H9 (cell line): ENCODE measurements around the gene CHPF. TPM values are rescaled to one million over a fixed set of nuclear protein-coding genes. Genes with fewer than 3 reads are reported as not detected.
A peak's percentile ranks its signal among the peaks of the same experiment; 100 is the strongest.

ENCODE experiments used
- DNase-seq: peaks from one replicate; pipeline ENCODE4 v3.0.0-alpha.2; 2017
- H2AFZ ChIP-seq: one replicate; pipeline ENCODE4 v1.6.1; 2013; ENCODE audit warnings: mild to moderate bottlenecking, low read length, control low read depth, moderate library complexity
- H2AK5ac ChIP-seq: 2 replicates; pipeline ENCODE4 v1.6.1; 2013; ENCODE audit warnings: low read length, control low read depth, mixed read lengths; ENCODE audit not compliant: insufficient read length
- H2BK120ac ChIP-seq: one replicate; pipeline ENCODE4 v1.6.1; 2013; ENCODE audit warnings: low read depth, mild to moderate bottlenecking, low read length, control low read depth, inconsistent platforms; ENCODE audit not compliant: poor library complexity, severe bottlenecking
- H2BK12ac ChIP-seq: 2 replicates; pipeline ENCODE4 v1.6.1; 2013; ENCODE audit warnings: low read length, control low read depth, mixed read lengths, low read depth; ENCODE audit not compliant: insufficient read length
- H2BK15ac ChIP-seq: 2 replicates; pipeline ENCODE4 v1.6.1; 2013; ENCODE audit warnings: low read depth, low read length, control low read depth
- H2BK20ac ChIP-seq: one replicate; pipeline ENCODE4 v1.6.1; 2013; ENCODE audit warnings: low read depth, mild to moderate bottlenecking, low read length, control low read depth, inconsistent platforms; ENCODE audit not compliant: poor library complexity, severe bottlenecking
- H2BK5ac ChIP-seq: 2 replicates; pipeline ENCODE4 v1.6.1; 2013; ENCODE audit warnings: low read length, control low read depth, mixed read lengths; ENCODE audit not compliant: insufficient read length
- H3K14ac ChIP-seq: 2 replicates; pipeline ENCODE4 v1.6.1; 2013; ENCODE audit warnings: low read length, control low read depth; ENCODE audit not compliant: insufficient read depth
- H3K18ac ChIP-seq: 2 replicates; pipeline ENCODE4 v1.6.1; 2013; ENCODE audit warnings: low read depth, mild to moderate bottlenecking, mixed read lengths, low read length, control low read depth; ENCODE audit not compliant: insufficient read length
- H3K23ac ChIP-seq: 2 replicates; pipeline ENCODE4 v1.6.1; 2013; ENCODE audit warnings: low read length, control low read depth, mixed read lengths, low read depth; ENCODE audit not compliant: insufficient read length
- H3K23me2 ChIP-seq: 2 replicates; pipeline ENCODE4 v1.6.1; 2013; ENCODE audit warnings: low read depth, mild to moderate bottlenecking, mixed read lengths, low read length, control low read depth; ENCODE audit not compliant: insufficient read length, poor library complexity, severe bottlenecking
- H3K27ac ChIP-seq: 2 replicates; pipeline ENCODE4 v1.5.1; 2013; ENCODE audit warnings: low read length, control low read depth, mixed read lengths, low read depth; ENCODE audit not compliant: insufficient read length
- H3K27me3 ChIP-seq: 2 replicates; pipeline ENCODE4 v1.6.1; 2013; ENCODE audit warnings: low read length, control low read depth, inconsistent platforms; ENCODE audit not compliant: insufficient read depth
- H3K4ac ChIP-seq: 2 replicates; pipeline ENCODE4 v1.6.1; 2013; ENCODE audit warnings: low read depth, mild to moderate bottlenecking, control low read depth, inconsistent platforms, low read length, moderate library complexity
- H3K4me1 ChIP-seq: 2 replicates; pipeline ENCODE4 v1.6.1; 2013; ENCODE audit warnings: low read length, control low read depth, inconsistent platforms; ENCODE audit not compliant: insufficient read depth
- H3K4me2 ChIP-seq: 2 replicates; pipeline ENCODE4 v1.6.1; 2013; ENCODE audit warnings: low read length, control low read depth, mixed read lengths; ENCODE audit not compliant: insufficient read length, insufficient read depth
- H3K56ac ChIP-seq: 2 replicates; pipeline ENCODE4 v1.6.1; 2013; ENCODE audit warnings: low read depth, mild to moderate bottlenecking, mixed read lengths, low read length, control low read depth; ENCODE audit not compliant: insufficient read length
- H3K79me1 ChIP-seq: 2 replicates; pipeline ENCODE4 v1.6.1; 2013; ENCODE audit warnings: low read depth, mild to moderate bottlenecking, moderate library complexity, low read length, control low read depth, inconsistent platforms; ENCODE audit not compliant: insufficient read depth, poor library complexity, severe bottlenecking
- H3K79me2 ChIP-seq: 2 replicates; pipeline ENCODE4 v1.6.1; 2013; ENCODE audit warnings: low read length, control low read depth, inconsistent platforms; ENCODE audit not compliant: insufficient read depth
- H3K9ac ChIP-seq: 2 replicates; pipeline ENCODE4 v1.6.1; 2013; ENCODE audit warnings: low read length, control low read depth, mixed read lengths; ENCODE audit not compliant: insufficient read length; ENCODE audit errors: extremely low read depth
- H3K9me3 ChIP-seq: one replicate; pipeline ENCODE4 v1.6.1; 2013; ENCODE audit warnings: low read depth, low read length, inconsistent platforms; ENCODE audit not compliant: control insufficient read depth
- H3T11ph ChIP-seq: one replicate; pipeline ENCODE4 v1.6.1; 2013; ENCODE audit warnings: mild to moderate bottlenecking, low read length, control low read depth, inconsistent platforms
- H4K20me1 ChIP-seq: one replicate; pipeline ENCODE4 v1.6.1; 2013; ENCODE audit not compliant: control insufficient read depth, insufficient read length, insufficient read depth
- H4K5ac ChIP-seq: 2 replicates; pipeline ENCODE4 v1.6.1; 2013; ENCODE audit warnings: low read depth, mild to moderate bottlenecking, mixed read lengths, low read length, control low read depth; ENCODE audit not compliant: insufficient read length
- H4K8ac ChIP-seq: replicated peaks from 2 replicates; pipeline ENCODE4 v1.6.1; 2013; ENCODE audit warnings: low read length, control low read depth, mixed read lengths, low read depth; ENCODE audit not compliant: insufficient read length
- H4K91ac ChIP-seq: 2 replicates; pipeline ENCODE4 v1.6.1; 2013; ENCODE audit warnings: low read depth, mild to moderate bottlenecking, moderate library complexity, mixed read lengths, low read length, control low read depth; ENCODE audit not compliant: insufficient read length
- H3K27ac Mint-ChIP-seq, 3 experiments: 2 replicates in 2 of 3; 3 replicates in 1 of 3; pipeline ENCODE4 v1.8.0; 2020 to 2021; ENCODE audit warnings: mixed read lengths in 3 of 3, mild to moderate bottlenecking in 1 of 3, moderate library complexity in 1 of 3
- H3K27me3 Mint-ChIP-seq: 2 replicates; pipeline ENCODE4 v1.8.0; 2021; ENCODE audit warnings: low read depth, mild to moderate bottlenecking, moderate library complexity, mixed read lengths
- H3K36me3 Mint-ChIP-seq, 3 experiments: 2 replicates in 2 of 3; 3 replicates in 1 of 3; pipeline ENCODE4 v1.8.0; 2020 to 2021; ENCODE audit warnings: low read depth in 3 of 3, mixed read lengths in 3 of 3; ENCODE audit not compliant: insufficient read depth in 1 of 3
- H3K4me1 Mint-ChIP-seq, 2 experiments: 2 replicates each; pipeline ENCODE4 v1.8.0; 2020; ENCODE audit warnings: mixed read lengths in 2 of 2
- H3K4me3 Mint-ChIP-seq, 2 experiments: 2 replicates in 1 of 2; 3 replicates in 1 of 2; pipeline ENCODE4 v1.8.0; 2020 to 2021; ENCODE audit warnings: mild to moderate bottlenecking in 2 of 2, mixed read lengths in 2 of 2, moderate library complexity in 1 of 2
- H3K9me3 Mint-ChIP-seq, 2 experiments: 2 replicates in 1 of 2; 3 replicates in 1 of 2; pipeline ENCODE4 v1.8.0; 2020; ENCODE audit warnings: mild to moderate bottlenecking in 2 of 2, mixed read lengths in 2 of 2, moderate library complexity in 1 of 2
- CTCF ChIP-seq: fragments of 200-600 bp; sonication (generic); conservative IDR thresholded peaks from 3 replicates; pipeline ENCODE4 v1.8.0; 2021; ENCODE audit warnings: antibody characterized with exemption, mild to moderate bottlenecking
- WGBS: extraction: QIAGEN DNeasy Blood & Tissue Kit; methylation state at CpG from one replicate; pipeline ENCODE4 v1.1.7; 2013; ENCODE audit warnings: missing lambda C conversion rate, low lambda C conversion rate, mixed read lengths; ENCODE audit not compliant: insufficient read length; ENCODE audit errors: extremely low coverage; 5-methylcytosine and 5-hydroxymethylcytosine counted together
- total RNA-seq: library from RNA; stranded (reverse); gene quantifications from 2 replicates; pipeline ENCODE4 v1.2.1, GENCODE V29; 2021

The CHPF gene
- total RNA-seq, 1 experiment from 2014 or later: 46.5 TPM

- Histone ChIP-seq H2BK12ac (no peak overlapping the region), H3K9ac (no peak overlapping the region), H3K23ac (no peak overlapping the region), H3T11ph (no peak overlapping the region), H3K79me2 (no peaks in the 10 kb centered on the region), H4K20me1 (no peaks in the 10 kb centered on the region), H3K79me1 (no peaks in the 10 kb centered on the region), H3K4me2 (no peak overlapping the region), H2AFZ (no peak overlapping the region), H2AK5ac (no peak overlapping the region), H3K4ac (no peak overlapping the region), H3K14ac (no peak overlapping the region; the same call in 1 of the 2 replicates), H2BK15ac (no peak overlapping the region), H3K4me1 (peaks cover 24% of the 10 kb centered on the region; the same call in 1 of the 2 replicates), H3K56ac (no peak overlapping the region), H3K18ac (peak overlapping the region; percentile 42), H3K27ac (no peak overlapping the region), H4K8ac (no peak overlapping the region), H3K27me3 (no peaks in the 10 kb centered on the region), H2BK5ac (no peak overlapping the region), H4K91ac (no peak overlapping the region), H2BK20ac (no peak overlapping the region), H3K23me2 (no peaks in the 10 kb centered on the region), H4K5ac (no peak overlapping the region), H2BK120ac (no peak overlapping the region), H3K9me3 (no peaks in the 10 kb centered on the region)
- peaks cover 52 to 53% of the 10 kb centered on the region in 2 experiments for H3K4me1 Mint-ChIP-seq
- peak overlapping the region in 1 of 2 experiments; percentile 47; a peak in 3 of 5 replicates for H3K4me3 Mint-ChIP-seq
- peak overlapping the region; percentile 49 to 89 (median 86); a peak in 6 of 7 replicates for H3K27ac Mint-ChIP-seq
- peaks cover 3% of the 10 kb centered on the region; the same call in 1 of the 2 replicates for H3K27me3 Mint-ChIP-seq
- TF ChIP-seq CTCF: no peak
- peaks cover 29 to 65% (median 48%) of the 10 kb centered on the region in 3 experiments for H3K36me3 Mint-ChIP-seq
- DNase-seq: no peak
- WGBS: no CpG with 5 or more reads among the region's 3 CpGs
- H3K9me3 Mint-ChIP-seq: no peaks in the 10 kb centered on the region; a peak in 1 of 5 replicates
These were observed 17.2 kb upstream of the CHPF start for GRCh38 chr2:219560893-219561178.
